Esophagus squamous epithelium (tissue), 5 donors: ENCODE measurements around the gene TEFM. TPM values are rescaled to one million over a fixed set of nuclear protein-coding genes. Genes with fewer than 3 reads are reported as not detected.
"Not testable (repeated sequence)": the region's sequence is repeated elsewhere in the genome, so short reads cannot be mapped to it uniquely, and the experiment has no call there.

ENCODE experiments used
- DNase-seq: peaks from one replicate; lab custom pipeline; 2025; lab: John Stamatoyannopoulos, UW
- H3K27ac ChIP-seq, 4 donors: fragments of 200-600 bp; sonication (generic); one replicate each; pipeline ENCODE4 v1.5.1; 2016 to 2019; ENCODE audit warnings: mild to moderate bottlenecking in 1 of 4
- H3K27me3 ChIP-seq, 4 donors: fragments of 200-600 bp; sonication (generic); 1 replicate in 3 of 4; 2 replicates in 1 of 4; pipeline versions ENCODE4 v1.5.1 to v1.6.0; 2017 to 2021; ENCODE audit warnings: antibody characterized with exemption in 1 of 4
- H3K36me3 ChIP-seq, 3 donors: fragments of 200-600 bp; sonication (generic); one replicate each; pipeline ENCODE4 v1.5.1; 2016 to 2019
- H3K4me1 ChIP-seq, 3 donors: fragments of 200-600 bp; sonication (generic); one replicate each; pipeline ENCODE4 v1.5.1; 2017 to 2019
- H3K4me3 ChIP-seq, 4 donors: fragments of 200-600 bp; sonication (generic); 1 replicate in 3 of 4; 2 replicates in 1 of 4; pipeline ENCODE4 v1.5.1; 2016 to 2019; ENCODE audit warnings: mild to moderate bottlenecking in 2 of 4, moderate library complexity in 1 of 4
- H3K9me3 ChIP-seq, 3 donors: fragments of 200-600 bp; sonication (generic); one replicate each; pipeline ENCODE4 v1.5.1; 2016 to 2019
- POLR2A ChIP-seq, 4 donors: fragments of 450-650 bp; IDR thresholded peaks; one replicate each; pipeline ENCODE4 v1.6.1; 2017; ENCODE audit warnings: antibody characterized with exemption in 4 of 4, mild to moderate bottlenecking in 4 of 4, moderate library complexity in 3 of 4
- WGBS, 2 donors: methylation state at CpG; one replicate each; pipeline ENCODE4 v1.1.5; 2018; 5-methylcytosine and 5-hydroxymethylcytosine counted together
- intact Hi-C: fragments of 100-400 bp; cut with DNase I; formaldehyde crosslinking; loops from one replicate; pipeline ENCODE4 v1.15.0; 2022
- total RNA-seq, 4 donors: library from RNA; depleted of rRNA; stranded (reverse); fragments of >200 nt; gene quantifications; one replicate each; pipeline ENCODE4 v1.1.0, GENCODE V29; 2016
- TF ChIP-seq, protein P1 (sequence below), 6 experiments: fragments of 450-650 bp in 4 of 6; fragments of 200-600 bp in 2 of 6; sonication (generic) in 2 of 6; IDR thresholded peaks; one replicate each; pipeline ENCODE4 v1.5.1; 2016 to 2019; ENCODE audit warnings: antibody characterized with exemption in 6 of 6, mild to moderate bottlenecking in 4 of 6, moderate library complexity in 4 of 6
- donor health status: DM: yes; HTN: yes; CAD: no.

TEFM gene
- total RNA-seq, 4 donors from 2014 or later: 3.6 to 17.0 (median 9.2) TPM

DNA sequence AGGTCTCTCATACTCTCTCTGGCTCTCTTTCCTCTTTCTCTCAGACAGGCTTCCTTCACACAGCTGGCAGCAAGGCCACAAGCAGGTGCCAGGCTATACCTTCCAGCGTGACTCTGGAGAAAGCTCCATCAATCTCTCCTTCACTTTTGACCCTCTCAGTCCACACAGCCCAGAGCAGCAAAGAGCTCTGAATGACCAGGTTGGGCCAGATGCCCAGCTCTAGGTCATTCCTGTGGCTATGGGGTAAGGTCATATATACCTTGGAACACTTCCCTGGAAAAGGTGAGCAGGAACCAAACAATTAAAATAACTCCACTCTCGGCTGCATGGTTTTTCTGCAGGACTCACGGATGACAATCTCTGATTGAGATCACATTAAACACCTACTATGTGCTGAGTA, 24.5 kb upstream of the TEFM start:
- no peaks in the 10 kb centered on the region for H3K4me1 ChIP-seq
- intact Hi-C loops: no loop called here
- 83 to 90% methylated on average over 1 to 3 of the region's 3 CpGs for WGBS, 2 donors
- H3K27ac ChIP-seq: no peak overlapping the region
- peaks cover 0 to 14% (median 0%) of the 10 kb centered on the region in 4 donors for H3K27me3 ChIP-seq
- H3K36me3 ChIP-seq: no peaks in the 10 kb centered on the region
- no peaks in the 10 kb centered on the region for H3K9me3 ChIP-seq
- TF ChIP-seq POLR2A (IDR thresholded peaks at IDR 0.05): no peak
- TF ChIP-seq, protein P1, sequence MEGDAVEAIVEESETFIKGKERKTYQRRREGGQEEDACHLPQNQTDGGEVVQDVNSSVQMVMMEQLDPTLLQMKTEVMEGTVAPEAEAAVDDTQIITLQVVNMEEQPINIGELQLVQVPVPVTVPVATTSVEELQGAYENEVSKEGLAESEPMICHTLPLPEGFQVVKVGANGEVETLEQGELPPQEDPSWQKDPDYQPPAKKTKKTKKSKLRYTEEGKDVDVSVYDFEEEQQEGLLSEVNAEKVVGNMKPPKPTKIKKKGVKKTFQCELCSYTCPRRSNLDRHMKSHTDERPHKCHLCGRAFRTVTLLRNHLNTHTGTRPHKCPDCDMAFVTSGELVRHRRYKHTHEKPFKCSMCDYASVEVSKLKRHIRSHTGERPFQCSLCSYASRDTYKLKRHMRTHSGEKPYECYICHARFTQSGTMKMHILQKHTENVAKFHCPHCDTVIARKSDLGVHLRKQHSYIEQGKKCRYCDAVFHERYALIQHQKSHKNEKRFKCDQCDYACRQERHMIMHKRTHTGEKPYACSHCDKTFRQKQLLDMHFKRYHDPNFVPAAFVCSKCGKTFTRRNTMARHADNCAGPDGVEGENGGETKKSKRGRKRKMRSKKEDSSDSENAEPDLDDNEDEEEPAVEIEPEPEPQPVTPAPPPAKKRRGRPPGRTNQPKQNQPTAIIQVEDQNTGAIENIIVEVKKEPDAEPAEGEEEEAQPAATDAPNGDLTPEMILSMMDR (IDR thresholded peaks at IDR 0.05): no peak
- no peak for DNase-seq
- H3K4me3 ChIP-seq: no peak overlapping the region

- H3K4me1 ChIP-seq, H3K27ac ChIP-seq, H3K4me3 ChIP-seq, H3K36me3 ChIP-seq, intact Hi-C loops, DNase-seq, H3K9me3 ChIP-seq: not testable (repeated sequence)
- H3K27me3 ChIP-seq: peaks cover 0 to 20% (median 0%) of the 10 kb centered on the region in 4 donors
- 90 to 100% methylated on average over 3 of the region's 3 CpGs for WGBS, 2 donors
Measured at GRCh38 chr17:30929861-30930260, 23.8 kb upstream of the TEFM start.

DNA sequence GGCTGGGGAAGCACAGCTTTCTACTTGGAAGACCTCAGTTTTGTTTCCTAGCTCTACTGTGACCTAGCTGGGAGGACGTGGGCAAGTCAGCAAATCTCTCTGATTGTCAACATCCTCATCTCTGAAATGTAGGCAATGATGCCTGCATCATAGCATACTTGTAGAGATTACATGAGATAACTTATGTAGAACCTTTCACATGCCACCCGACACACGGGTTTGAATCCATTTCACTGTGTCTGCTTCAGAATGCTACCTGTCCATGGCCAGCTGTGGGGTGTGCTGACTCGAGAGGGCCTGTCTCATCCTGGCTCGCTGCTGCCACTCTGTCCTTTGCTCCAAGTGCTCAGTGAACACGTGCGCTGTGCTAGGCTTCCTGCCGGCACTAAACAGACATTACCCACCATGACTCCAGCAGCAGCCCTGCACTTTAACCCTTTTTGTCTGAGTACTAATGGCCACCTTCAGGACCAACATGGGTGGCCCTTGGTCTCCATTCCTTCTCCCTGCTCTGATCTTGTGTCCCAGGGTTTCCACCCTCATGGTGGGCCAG, 23.1 kb upstream of the TEFM start:
- Histone ChIP-seq H3K9me3 (no peaks in the 10 kb centered on the region), H3K36me3 (no peaks in the 10 kb centered on the region), H3K4me1 (no peaks in the 10 kb centered on the region), H3K27me3 (peaks cover 0 to 25% (median 0%) of the 10 kb centered on the region in 4 donors), H3K27ac (no peak overlapping the region), H3K4me3 (no peak overlapping the region)
- DNase-seq: no peak
- TF ChIP-seq, protein P1 (IDR thresholded peaks at IDR 0.05): no peak
- no peak for TF ChIP-seq POLR2A (IDR thresholded peaks at IDR 0.05)
- intact Hi-C loops: no loop called here
- WGBS, 2 donors: 52 to 55% methylated on average over 7 to 8 of the region's 8 CpGs

GRCh38 chr17:30928584-30928983, 22.5 kb upstream of the TEFM start:
- H3K4me1 ChIP-seq: no peaks in the 10 kb centered on the region
- intact Hi-C loops: no loop called here
- 82% methylated on average over 2 of the region's 3 CpGs; no CpG with 5 or more reads in 1 of the 2 donors for WGBS, 2 donors

DNA sequence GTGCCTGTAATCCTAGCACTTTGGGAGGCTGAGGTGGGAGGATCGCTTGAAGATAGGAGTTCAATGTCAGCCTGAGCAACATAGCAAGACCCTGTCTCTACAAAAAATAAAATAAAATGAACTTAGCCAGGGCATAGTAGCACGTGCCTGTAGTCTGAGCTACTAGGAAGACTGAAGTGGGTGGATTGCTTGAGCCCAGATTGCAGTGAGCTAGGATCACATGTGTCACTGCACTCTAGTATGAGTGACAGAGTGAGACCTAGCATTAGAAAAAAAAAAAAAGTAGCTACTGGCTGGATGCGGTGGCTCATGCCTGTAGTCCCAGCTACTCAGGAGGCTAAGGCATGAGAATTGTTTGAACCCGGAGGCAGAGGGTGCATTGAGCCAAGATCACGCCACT, 21.7 kb upstream of the TEFM start:
- Histone ChIP-seq H3K4me1 (peaks cover under 1 to 2% (median 2%) of the 10 kb centered on the region in 3 donors), H3K4me3 (no peak overlapping the region), H3K9me3 (no peaks in the 10 kb centered on the region), H3K36me3 (no peaks in the 10 kb centered on the region), H3K27ac (no peak overlapping the region), H3K27me3 (peaks cover 0 to 39% (median 2%) of the 10 kb centered on the region in 4 donors)
- TF ChIP-seq POLR2A (IDR thresholded peaks at IDR 0.05): no peak
- TF ChIP-seq, protein P1 (IDR thresholded peaks at IDR 0.05): no peak
- intact Hi-C loops: no loop called here
- WGBS, 2 donors: 88 to 91% methylated on average over 3 to 5 of the region's 5 CpGs
- no peak for DNase-seq

More at GRCh38 chr17:30928584-30928983, 22.5 kb upstream of the TEFM start:
- Histone ChIP-seq H3K27me3 (peaks cover 0 to 31% (median 0%) of the 10 kb centered on the region in 4 donors), H3K9me3 (no peaks in the 10 kb centered on the region), H3K27ac (no peak overlapping the region), H3K4me3 (no peak overlapping the region), H3K36me3 (no peaks in the 10 kb centered on the region)
- no peak for DNase-seq
- no peak for TF ChIP-seq POLR2A (IDR thresholded peaks at IDR 0.05)
- TF ChIP-seq, protein P1 (IDR thresholded peaks at IDR 0.05): no peak
